NCI-H748 treated with DMSO at 0.1 percent for 48 hours (cell line): ENCODE measurements around the gene AFTPH.

Experiments used
- DNase-seq: peaks from one replicate; lab custom pipeline; 2025; lab: John Stamatoyannopoulos, UW

Gene AFTPH

DNA sequence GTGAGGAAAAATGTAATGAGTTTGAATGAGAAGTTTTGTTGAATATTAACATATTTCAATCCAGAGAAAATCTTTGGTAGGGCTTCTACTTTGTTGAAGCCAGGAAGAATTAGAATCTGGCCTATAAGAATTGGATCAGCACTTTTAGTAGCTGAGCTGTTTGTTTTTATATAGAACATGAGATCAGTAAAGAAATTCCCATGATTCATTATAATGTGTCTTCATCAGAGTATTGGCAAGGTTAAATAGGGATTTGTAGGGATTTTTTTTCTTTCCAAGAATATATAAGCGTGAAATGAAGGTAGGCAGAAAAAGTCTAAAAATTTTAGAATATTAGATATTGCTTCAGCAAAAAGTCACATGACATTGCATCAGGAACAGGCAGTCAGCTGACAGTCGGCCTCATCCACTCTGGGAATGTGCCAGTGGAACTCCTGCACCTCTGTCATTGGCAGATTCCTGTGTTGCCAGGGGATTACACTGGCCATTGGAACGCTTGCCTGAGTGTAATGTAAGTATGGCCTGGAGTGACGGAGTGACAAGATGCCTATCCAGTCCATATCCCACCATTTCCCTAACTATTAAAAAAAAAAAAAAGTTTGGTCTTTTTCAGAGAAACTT lies 69.0 kb downstream of the AFTPH start:
- DNase-seq: no peak

DNA sequence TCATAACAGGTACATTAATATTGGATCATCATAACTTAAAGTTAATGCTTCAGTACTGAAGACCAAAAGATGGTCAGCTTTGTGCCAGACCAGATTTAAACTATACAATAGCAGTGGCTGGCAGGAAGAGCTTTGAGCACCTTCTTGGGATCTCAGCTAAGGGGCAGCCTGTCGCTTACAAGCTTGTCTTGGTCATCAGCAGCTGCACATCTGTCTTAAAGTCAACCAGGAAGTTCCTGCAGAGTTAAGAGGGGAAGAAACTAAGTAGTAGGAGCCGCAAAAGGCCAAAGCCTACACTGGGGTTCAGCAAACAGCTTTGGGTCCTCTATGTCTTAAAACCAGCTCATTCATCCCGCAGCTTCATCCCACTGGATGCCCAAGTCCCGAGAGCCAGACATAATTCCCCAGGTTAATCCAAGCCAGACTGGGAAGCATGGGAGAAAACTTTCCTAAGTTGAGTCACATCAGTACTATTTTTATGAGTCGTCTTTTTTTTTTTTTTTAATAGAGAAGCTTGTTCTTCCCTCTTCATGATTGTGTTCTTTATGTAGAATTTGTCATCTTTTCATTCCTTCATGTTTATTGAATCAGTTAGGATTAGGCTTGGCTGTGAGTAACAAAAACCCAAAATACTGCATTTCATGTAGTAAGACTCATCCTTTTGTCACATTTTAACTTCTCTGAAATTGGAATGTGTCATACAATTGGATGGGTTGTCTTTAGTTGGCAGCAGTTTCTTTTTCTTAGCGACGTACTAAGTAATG lies 70.3 kb downstream of the AFTPH start:
- DNase-seq: no peak

DNA sequence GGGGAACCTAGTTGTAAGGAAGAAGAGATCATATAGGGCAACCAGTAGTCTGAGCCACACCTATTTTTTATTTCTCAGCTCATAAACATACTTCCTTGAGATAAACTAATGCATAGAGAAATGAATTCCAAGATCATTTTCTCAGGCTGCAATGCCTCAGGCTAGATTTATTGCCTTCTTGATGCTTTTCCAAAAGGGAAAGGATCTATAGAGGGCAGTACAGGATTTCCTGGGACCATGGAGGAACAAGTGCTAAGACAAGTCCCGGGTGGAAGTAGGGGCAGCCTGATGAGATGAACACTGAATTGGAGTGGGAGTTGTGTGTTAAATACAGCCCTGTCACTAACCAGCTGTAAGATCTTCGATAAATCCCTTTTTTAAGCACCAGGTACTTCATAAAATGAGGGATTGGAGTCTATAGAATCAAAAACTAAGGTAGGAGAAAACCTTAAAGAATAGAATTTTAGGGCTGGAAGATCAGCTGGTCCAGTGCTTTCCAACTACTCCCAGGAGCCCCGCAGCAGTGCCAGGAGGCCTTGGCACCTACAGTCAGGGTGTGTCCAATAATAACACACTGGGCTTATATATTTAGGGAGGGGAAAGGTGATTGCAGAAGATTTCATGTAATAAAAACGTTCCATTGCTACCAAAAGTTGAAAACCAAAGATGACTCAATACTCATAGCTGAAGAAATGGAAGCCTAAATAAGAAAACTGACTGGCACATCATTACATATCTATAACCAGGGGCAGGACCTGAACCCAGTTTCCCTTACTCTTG lies 71.5 kb downstream of the AFTPH start:
- DNase-seq: no peak

DNA sequence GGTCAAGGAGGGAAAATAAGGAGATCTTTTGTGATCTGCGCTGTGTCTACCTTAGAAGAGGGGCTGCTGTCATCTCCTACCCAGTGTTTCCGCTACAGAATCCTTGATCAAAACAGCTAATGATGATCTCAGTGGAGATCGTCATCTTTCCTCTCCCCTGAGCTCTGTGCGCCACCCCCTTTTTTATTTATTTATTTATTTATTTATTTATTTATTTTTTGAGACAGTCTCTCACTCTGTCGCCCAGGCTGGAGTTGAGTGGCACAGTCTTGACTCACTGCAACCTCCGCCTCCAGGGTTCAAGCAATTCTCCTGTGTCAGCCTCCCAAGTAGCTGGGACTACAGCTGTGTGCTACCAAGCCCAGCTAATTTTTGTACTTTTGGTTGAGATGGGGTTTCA lies 74.1 kb downstream of the AFTPH start:
- DNase-seq: no peak

DNA sequence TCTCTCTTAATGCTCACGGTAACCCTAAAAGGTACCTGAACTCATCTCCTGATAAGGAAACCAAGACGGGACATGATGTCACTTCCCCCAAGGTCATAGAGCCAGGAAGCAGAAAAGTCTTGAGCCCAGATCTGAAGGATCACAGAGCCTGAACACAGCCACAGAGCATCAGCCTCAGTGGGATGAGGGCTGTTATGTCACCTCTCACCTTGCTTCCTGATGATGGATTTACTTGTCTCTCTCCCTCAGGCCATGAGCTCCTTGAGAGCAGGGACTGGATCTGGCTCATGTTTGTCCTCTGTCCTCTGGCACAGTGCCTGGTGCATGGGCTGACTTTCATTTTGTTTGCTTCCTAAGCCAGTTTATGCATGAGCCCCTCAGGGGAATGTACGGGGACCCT lies 75.3 kb downstream of the AFTPH start:
- no peak for DNase-seq

GRCh38 chr2:64601034-64601754 lies 77.1 kb downstream of the AFTPH start:
- DNase-seq: no peak

DNA sequence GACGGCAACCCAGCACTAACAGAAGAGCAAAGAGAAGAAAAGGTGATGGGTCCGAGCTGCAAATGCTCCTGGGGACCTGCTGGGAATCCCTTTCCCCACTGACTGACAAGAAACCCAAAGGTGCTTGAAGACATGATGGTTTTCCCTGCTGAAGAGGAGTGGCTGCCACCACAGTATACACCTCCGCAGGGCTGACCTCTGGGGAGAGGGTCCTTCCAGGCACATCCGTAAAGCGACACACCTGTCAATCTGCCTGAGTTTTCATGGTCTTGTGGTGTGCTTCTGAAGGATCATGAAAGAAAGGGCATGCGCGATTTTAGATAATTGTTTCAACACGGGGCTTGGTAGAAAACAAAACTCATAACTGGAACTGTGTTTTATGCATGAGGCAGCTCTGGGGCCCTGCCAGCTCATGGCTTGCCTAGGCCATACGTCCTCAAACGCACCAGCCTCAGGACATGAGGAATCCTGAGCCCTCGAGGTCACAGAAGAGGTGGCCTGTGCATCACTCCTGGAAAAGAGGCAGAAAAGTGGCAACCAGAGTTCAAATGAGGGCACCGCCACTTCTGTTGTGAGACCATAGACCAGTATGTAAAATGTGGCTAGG lies 77.8 kb downstream of the AFTPH start:
- DNase-seq: no peak

- no peak for DNase-seq
Observed at GRCh38 chr2:64602436-64602835, 78.3 kb downstream of the AFTPH start.

DNA sequence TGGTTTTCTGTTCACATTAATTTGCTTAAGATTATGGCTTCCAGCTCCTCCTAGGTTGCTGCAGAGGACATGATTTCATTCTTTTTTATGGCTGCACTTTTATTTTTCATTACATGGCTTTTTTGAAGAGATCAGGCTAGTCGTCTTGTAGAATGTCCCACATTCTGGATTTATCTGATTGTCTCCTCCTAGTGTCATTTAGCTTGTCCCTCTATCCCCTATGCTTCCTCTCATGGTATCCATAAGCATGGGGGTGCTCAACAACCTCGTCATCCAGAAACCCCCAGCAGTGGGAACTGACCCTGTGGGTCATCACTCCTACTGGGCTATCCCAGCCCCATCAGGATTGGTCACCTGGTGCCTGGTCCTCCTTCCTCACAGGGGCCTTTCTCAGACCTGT lies 80.0 kb downstream of the AFTPH start:
- no peak for DNase-seq

GRCh38 chr2:64605026-64605471 lies 80.9 kb downstream of the AFTPH start:
- DNase-seq: no peak

- no peak for DNase-seq
Observed at GRCh38 chr2:64605991-64606478, 81.9 kb downstream of the AFTPH start.

- DNase-seq: no peak
Observed at GRCh38 chr2:64606479-64607363, 82.6 kb downstream of the AFTPH start.

GRCh38 chr2:64607381-64608304 lies 83.5 kb downstream of the AFTPH start:
- no peak for DNase-seq

GRCh38 chr2:64608867-64609226 lies 84.7 kb downstream of the AFTPH start:
- DNase-seq: no peak

- DNase-seq: peak; percentile 7
Observed at GRCh38 chr2:64609227-64609941, 85.3 kb downstream of the AFTPH start.

- no peak for DNase-seq
Observed at GRCh38 chr2:64609942-64610281, 85.8 kb downstream of the AFTPH start.

DNA sequence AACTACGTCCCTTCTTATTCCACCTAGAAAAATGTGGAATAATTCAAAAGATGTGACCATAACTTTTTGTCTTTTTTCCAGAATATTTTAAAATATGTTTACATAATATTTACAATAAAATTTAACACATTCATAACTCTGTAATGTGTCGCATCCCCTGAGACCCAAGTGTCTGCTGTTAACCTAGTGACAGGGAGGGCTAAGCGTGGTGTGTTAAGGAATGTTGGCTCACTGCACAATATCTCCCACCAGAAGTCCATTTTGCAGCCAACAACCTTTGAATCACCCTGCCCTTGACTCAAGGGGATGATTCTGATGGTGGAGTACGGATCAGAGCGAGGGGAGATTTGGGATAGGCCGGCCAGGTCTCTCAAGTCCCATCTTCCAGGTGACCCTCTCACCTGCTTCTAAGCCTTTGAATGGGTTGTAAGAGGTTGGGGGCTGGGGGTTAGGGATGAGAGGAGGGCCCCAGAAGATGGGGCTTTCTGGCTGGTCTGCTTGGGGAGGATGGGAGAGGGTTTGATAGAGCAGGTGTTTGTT lies 86.3 kb downstream of the AFTPH start:
- no peak for DNase-seq

DNA sequence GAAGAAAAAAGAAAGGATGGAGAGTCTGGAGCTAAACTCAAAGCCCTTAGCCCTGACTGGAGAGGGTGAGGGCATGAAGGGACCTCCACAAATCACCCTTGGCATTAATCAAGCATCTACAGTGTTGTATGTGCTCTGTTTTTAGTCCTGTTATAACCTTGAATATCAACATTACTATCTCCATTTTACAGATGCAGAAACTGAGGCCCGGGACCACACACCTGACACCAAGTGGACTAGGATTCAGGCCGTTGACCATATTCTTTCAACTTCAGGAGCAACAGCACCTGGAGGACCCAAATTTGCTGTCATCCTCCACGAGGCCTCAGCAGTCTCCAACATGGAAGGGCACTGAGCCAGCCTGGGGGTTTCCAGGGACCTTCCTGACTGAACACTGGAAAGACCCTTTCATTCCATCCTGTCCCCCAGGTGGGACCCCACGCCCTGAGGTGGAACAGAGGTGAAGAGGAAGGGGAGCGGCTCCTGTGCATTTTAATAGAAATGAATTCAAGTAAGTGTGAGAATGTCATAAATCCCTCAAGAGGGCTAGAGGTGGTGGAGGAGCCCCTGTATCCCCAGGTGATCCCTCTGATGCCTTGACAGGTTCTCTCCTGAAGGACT lies 88.6 kb downstream of the AFTPH start:
- no peak for DNase-seq
